GM12875 (cell line): ENCODE results near the gene PEBP1.
A peak's percentile ranks its signal among the peaks of the same experiment; 100 is the strongest.
"Not testable (repeated sequence)": the region's sequence is repeated elsewhere in the genome, so short reads cannot be mapped to it uniquely, and the experiment has no call there.

Experiments
- H3K4me3 ChIP-seq: one replicate; pipeline ENCODE4 v1.5.1; 2011; ENCODE audit warnings: low read depth, low read length, control low read depth
- CTCF ChIP-seq: IDR thresholded peaks from 2 replicates; pipeline ENCODE4 v1.5.1; 2011; ENCODE audit warnings: low read depth, mild to moderate bottlenecking, control low read depth, inconsistent platforms, low read length, moderate library complexity, borderline replicate concordance; ENCODE audit not compliant: insufficient read depth

PEBP1 gene

GRCh38 chr12:118127867-118128266, 8.1 kb upstream of the PEBP1 start:
- TF ChIP-seq CTCF = no peak

GRCh38 chr12:118129436-118129835, 6.5 kb upstream of the PEBP1 start:
- not testable (repeated sequence) for H3K4me3 ChIP-seq

More at GRCh38 chr12:118127867-118128266, 8.1 kb upstream of the PEBP1 start:
- no peak overlapping the region for H3K4me3 ChIP-seq

GRCh38 chr12:118136559-118137003, 657 bp downstream of the PEBP1 start:
- H3K4me3 ChIP-seq = peak overlapping the region; percentile 92
- TF ChIP-seq CTCF = no peak

- peak overlapping the region; percentile 92 for H3K4me3 ChIP-seq
- TF ChIP-seq CTCF = no peak
Measured at GRCh38 chr12:118137148-118137678, 1.3 kb downstream of the PEBP1 start.

DNA sequence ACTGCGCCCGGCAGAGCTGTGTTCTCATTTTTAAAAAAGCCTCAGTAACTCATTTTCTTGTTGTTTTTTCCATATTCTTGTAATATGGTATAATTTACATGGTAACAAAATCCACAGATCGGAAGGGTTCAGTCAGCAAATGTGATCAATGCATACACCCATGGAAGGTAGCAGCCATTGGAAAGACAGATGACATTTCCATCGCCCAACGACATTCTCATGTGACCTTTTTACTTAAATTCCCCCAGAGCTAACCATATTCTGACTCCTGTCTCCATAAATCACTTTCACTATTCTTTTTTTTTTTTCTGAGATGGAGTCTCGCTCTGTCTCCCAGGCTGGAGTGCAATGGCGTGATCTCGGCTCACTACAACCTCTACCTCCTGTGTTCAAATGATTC, 4.9 kb downstream of the PEBP1 start:
- TF ChIP-seq CTCF = no peak
- no peak overlapping the region for H3K4me3 ChIP-seq

GRCh38 chr12:118144499-118144898, 8.6 kb downstream of the PEBP1 start:
- H3K4me3 ChIP-seq = no peak overlapping the region
- TF ChIP-seq CTCF = no peak

DNA sequence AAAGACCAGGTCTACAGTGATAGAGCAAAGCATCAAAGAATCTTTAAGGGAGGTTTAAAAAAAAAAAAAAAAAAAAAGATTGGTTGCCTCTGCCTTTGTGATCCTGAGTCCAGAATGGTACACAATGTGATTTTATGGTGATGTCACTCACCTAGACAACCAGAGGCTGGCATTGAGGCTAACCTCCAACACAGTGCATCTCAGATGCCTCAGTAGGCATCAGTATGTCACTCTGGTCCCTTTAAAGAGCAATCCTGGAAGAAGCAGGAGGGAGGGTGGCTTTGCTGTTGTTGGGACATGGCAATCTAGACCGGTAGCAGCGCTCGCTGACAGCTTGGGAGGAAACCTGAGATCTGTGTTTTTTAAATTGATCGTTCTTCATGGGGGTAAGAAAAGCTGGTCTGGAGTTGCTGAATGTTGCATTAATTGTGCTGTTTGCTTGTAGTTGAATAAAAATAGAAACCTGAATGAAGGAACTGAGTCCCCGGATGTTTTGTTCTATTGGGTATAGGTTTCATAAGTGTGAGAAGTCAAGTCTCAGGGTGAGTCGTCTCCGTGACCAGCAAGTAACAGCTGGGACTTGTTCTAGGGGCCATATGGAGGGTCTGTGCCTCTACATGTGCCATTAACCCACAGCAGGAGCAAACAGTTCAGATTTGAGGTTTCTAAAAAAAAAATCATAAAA, 9.3 kb downstream of the PEBP1 start:
- H3K4me3 ChIP-seq = no peak overlapping the region
- no peak for TF ChIP-seq CTCF

DNA sequence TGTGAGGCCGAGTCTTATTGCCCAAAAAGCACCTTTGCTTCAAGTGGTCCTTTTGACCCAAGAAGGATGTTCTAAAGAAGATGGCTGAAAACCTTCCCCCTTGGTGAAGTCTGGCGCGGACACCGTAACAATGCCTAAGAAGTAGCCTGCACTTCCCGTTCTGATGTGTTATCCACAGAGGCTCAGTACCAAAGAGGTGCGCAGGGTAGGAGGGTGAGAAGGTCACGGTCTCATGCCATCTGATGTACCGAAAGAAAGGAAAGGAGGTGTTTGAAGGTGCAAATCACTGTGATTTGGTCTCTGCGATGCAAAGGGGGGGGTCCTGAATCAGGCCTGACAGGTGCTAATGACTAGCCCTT, 9.9 kb downstream of the PEBP1 start:
- no peak for TF ChIP-seq CTCF
- no peak overlapping the region for H3K4me3 ChIP-seq
